Activated CD4-positive, CD25-positive, alpha-beta regulatory T cell treated with anti-CD3 and anti-CD28 coated beads, Interleukin-2, amount 50 U/mL, for 24 hours (primary cell): ENCODE measurements around the gene GSTT4.
A peak's percentile ranks its signal among the peaks of the same experiment; 100 is the strongest.
"Not testable (repeated sequence)": the region's sequence is repeated elsewhere in the genome, so short reads cannot be mapped to it uniquely, and the experiment has no call there.

ENCODE experiments used
- ATAC-seq, 2 donors: fragments of 150-1000 bp; cut with Tn5 transposase; one replicate each; pipeline ENCODE4 v1.10.0; 2021; ENCODE audit warnings: mild to moderate bottlenecking in 1 of 2, moderate library complexity in 1 of 2

The GSTT4 gene

DNA sequence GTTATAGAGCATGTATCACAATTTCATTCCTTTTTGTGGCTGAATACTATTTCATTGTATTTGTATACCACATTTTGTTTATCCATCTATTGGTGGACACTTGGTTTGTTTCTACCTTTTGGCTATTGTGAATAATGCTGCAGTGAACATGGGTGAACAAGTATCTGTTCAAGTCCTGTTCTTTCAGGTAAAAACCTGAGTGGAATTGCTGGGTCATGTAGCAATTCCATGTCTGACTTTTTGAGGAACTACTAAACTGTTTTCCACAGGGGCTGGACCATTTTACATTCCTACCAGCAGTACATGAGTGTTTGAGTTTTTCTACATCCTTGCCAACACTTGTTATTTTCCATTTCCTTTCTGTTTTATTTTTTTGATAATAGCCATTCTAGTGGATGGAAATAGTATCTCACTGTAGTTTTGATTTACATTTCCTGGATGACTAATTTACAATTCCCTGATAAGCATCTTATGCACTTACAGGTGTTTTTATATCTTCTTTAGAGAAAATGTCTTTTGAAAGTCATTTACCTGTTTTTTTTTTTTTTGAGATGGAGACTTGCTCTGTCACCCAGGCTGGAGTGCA lies 18.0 kb upstream of the GSTT4 start:
- ATAC-seq, result peak; percentile 51 to 69

DNA sequence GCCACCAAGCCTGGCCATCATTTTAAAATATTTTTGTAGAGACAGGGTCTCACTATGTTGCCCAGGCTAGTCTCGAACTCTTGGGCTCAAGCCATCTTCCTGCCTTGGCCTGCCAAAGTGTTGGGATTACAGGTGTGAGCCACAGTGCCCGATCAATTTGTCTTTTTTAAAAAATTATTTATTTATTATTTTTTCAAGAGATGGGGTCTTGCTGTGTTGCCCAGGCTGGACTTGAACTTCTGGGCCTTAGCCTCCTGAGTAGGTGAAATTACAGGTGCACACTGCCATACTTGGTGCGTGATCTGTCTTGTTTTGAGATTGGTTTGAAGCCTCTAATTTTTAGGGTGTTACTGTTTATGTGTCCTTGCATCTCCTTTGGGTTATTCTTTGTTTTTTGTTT lies 16.1 kb upstream of the GSTT4 start:
- no peak for ATAC-seq

DNA sequence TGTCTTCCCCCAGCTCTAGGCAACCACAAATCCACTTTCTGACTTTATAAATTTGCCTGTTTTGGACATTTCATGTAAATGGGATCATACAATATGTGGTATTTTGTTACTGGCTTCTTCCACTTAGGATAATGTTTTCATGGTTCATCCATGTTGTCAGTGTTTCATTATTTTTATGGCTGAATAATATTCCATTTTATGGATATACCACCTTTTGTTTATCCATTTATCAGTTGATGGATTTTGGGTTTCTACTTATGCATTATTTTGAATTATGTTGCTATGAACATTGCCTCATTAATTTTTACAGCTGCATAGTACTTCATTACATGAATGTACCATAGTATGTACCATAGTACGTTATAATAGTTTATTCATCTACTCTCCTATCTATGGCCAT lies 10.9 kb upstream of the GSTT4 start:
- ATAC-seq, result no peak

DNA sequence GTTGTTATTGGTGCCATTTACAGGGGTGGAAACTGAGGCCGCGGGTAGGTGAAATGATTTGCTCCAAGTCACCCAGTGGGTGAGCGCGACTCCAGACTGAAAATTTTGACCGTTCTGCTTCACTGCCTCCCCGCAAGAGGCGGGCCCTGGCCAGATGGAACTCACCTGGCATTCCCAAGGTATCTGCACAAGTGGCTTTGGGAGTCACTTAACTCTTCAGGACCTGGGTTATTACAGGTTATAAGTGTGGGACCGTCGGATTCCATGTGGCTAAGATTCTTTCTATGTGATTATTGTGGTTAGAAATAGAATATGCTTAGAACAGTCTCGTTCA lies 6.4 kb upstream of the GSTT4 start:
- no peak for ATAC-seq

DNA sequence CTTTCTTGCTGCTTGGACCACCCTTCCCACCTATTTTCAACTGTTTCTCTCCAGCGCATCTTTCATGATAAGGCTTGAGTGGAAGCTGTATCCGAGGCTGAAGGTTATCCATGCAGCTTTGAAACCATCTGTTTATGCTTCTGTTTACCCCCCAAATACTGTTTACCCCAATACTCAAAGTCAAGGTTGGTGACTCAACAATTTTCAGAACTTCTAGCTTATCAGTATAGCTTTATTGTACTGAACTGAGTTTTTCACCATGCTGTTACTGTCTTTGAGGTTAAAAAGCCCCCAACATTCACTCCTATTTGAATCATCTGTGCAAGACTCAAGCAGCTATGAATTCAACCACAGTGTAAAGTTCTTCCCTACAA lies 4.8 kb upstream of the GSTT4 start:
- ATAC-seq, result no peak

DNA sequence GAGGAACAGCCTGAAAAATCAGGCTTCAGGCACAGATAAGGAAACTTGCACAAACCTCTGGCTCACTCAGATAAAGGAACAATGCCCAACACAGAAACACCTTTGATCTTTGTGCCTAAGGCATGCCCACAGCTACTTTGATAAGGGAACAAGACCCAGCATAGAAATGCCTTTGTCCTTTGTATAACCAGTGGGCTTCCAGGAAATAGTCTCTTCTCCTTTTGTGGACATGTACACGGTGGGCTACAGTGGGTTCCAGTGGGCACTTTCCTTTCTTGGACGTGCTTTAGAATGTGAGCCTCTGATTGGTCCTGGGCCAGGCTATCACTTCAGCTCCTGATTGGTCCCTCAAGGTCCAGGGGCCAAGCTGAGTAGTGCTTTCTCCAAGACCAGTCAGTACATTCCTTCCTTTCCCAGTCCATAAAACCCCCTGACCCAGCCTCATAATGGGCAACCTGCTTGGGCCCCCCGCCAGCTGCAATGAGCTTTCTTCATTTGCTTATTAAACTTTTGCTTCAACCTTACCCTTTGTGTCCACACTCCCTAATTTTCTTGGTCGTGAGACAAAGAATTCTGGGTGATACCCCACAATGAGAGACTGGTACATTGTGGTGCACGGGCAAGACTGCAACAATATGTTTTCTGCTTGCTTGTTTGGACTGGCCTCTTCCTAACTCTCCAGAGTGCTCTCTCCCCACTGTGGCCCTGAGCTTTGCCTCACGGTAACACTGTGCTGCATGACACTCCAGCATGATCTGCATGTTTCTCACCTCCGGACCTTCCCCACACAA lies 4.2 kb upstream of the GSTT4 start:
- ATAC-seq, result no peak

DNA sequence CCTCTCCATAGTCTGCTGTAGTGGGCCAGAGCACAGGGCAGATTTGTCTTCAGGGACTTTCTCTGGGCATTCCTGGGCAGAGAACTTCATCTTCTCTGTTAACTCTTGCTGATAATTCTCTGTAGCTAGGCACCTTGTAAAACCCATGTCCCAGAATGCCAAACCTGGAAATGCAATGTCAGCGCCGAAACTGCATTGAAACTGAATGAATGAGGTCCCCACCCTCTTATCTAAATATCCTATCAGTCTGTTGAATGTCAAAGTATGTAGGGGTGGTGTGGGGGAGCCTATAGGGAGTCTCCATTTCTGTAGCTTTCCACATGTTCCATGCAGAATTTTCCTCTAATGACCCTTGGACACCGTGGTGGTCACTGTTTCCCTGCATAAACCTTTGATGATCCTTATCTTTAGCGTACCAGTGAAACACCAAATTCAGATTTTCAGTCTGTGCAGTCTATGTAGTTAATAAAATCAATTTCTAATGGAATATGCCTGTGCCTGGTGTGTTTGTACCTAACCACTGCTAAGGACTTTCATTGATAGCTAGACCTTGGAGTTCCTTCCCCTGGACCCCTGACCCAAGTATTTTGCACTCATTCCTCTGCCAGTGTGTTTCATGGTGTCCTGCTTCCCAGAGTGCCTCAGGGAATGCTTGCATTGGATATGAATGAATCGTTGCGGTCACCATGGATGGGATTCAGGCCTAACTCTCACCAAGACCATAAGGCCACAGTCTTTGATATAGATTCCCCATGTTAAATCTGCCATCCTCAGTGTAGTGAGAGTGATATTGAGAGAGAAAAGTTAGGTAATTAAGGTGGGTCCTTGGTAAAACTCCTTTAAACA lies 3.4 kb upstream of the GSTT4 start:
- no peak for ATAC-seq

DNA sequence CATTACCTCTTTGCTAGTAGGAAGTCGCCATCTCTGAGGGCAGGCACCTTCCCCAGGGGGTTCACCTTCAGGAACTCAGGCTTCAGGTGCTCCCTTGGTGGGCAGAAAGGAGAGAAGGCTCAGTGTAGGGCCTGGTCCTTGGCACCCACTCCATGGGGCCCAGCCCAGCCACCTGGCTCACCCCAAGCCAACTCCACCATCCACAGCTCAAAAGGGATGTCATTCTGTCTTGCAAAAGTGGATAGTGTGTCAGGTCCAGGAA lies 2.7 kb upstream of the GSTT4 start:
- no peak for ATAC-seq

DNA sequence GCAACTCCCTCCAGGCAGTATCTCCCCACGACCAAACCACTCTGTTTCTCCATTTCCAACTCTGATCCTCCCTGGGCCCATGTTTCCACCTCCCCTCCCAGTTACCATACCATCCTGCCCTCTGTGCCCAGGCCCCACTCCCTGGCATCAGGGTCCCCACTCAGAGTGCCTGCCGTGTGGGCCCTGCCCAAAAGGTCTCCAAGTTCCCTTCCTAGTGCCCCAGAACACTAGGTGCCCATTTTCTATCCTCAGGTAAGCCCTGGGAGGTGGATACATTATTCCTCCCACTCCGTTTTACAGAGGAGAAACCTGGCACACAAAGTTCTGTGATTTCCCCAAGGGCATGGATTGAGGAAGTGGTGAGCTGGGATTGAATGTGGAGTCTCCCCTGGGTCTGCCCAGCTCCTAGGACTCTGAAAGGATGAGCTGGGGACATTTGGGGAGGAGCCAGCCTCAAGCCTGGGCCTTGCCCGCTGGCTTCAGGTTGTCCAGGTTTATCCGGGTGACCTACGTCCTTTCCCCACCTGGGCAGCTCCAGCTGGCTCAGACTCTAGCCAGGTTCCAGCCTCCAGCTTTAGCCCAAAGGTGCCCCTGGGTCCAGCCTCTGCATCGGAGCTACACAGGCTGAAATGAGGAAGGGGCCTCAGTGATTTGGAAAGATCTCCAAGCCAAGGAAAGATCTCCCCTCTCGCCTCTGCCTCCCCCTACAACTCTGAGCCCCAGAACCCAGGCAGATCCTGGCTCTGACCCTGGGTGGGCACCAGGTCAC lies 2.2 kb upstream of the GSTT4 start:
- no peak for ATAC-seq

DNA sequence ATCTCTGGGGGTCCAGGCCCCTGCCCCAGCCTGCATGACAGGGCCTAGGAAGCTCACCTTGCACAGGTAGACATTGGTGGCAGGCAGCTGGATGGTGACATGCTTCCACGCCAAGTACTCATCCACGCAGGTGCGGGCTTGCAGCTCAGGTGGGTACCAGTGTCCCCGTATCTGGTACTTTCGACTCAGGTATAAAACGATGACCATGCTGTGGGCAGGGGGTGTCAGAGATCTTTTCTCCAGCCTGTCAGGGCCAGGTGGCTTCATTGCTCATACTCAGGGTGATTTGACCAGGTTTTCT lies 1.6 kb upstream of the GSTT4 start:
- no peak for ATAC-seq

DNA sequence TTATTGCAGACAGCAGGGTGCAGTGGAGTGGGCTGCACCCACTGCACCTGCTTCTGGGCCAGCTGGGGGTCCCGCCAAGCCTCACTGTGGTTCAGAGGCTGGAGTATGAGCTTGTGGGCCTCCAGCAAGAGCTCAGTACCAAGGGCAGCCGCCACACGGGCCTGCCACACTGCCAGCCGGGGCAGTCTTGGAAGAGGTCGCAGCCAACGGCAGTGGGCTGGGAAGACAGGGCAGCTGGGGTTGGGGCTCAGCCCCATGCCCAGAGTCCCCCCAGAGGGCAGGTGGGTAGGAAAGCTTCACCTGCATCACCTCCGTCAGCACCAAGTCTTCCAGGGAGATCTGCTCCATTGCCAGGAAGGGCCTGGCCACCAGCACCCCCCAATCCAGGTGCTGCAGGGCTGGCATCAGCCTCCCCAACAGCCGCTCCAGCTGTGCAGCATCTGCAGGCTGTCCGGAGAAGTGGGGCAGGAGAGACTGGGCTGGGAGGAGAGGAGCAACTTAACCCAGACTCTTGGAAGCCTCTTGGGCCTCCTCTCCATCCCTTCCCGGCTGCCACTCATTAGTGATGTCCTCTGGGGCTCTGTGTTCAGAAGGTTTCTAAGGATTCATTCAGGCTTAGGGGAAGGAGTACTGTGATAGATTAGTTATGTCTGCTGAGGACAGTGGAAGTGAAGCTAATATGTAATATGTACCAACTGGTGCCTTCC lies 1.1 kb upstream of the GSTT4 start:
- no peak for ATAC-seq

DNA sequence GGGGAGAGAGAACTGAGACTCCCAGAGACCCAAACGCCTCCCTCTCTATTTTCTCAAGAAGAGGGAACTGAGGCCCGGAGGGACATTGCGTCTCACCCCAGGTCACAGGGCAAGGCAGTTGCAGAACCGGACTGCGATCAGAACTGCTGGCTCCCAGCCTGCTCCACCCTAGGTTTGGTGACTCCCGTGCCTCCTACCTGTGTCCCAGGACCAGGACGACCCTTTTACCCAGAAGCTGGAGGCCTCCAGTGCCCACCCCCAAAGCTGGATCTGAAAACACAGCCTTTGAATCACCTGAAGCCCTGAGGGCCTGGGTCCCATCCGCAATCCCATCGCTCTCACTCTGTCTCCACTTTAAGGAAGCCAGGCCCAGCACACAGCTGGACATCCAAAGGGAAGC lies 1.4 kb downstream of the GSTT4 start:
- ATAC-seq, result no peak

DNA sequence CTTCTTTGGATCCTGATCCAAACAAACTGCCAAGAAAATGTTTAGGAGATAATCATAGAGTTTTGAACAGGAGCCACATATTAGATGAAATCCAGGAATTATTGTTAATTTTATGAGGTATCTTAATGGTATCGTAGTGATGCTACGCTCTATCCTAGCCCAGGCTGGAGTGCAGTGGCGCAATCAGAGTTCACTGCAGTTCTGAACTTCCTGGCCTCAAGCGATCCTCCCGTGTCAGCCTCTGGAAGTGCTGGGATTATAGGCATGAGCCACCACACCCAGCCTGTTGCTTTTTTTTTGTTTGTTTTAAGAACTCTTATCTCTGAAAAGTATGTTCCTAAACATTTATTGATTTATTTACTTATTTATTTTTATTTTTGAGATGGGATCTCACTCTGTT lies 2.4 kb downstream of the GSTT4 start:
- no peak for ATAC-seq

DNA sequence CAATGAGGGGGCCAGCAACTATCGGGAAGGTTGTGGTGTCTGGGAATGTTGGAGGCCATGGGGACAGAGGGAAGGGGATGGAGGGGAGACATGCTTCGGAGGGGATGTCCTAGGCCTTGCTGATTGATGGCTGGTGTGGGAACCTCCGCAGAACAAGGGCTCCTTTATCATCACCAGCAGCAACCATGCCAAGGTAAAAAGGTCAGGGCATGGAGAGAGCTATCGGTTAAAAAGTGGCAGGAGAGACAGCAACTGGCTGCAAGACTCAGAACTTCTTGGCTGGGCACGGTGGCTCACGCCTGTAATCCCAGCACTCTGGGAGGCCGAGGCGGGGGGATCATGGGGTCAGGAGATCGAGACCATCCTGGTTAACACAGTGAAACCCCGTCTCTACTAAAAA lies 3.0 kb downstream of the GSTT4 start:
- ATAC-seq, result no peak

DNA sequence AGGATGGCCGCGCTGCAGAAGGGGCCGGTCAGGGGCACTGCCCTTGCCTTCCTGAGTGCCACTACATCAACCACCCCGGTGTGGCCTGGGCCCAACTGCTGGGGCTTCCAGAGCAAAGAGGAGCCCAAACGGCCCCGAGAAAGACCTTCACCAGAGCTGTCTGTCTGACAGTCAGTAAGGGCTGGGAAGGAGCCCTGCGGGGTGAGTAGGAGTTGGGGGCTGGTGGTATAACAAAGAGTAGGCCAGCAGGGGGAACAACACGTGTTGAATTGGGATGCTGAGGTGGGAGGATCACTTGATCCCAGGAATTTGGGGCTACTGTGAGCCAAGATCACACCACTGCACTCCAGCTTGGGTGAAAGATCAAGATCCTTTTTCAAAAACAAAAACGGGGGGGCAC lies 3.9 kb downstream of the GSTT4 start:
- ATAC-seq, result no peak

DNA sequence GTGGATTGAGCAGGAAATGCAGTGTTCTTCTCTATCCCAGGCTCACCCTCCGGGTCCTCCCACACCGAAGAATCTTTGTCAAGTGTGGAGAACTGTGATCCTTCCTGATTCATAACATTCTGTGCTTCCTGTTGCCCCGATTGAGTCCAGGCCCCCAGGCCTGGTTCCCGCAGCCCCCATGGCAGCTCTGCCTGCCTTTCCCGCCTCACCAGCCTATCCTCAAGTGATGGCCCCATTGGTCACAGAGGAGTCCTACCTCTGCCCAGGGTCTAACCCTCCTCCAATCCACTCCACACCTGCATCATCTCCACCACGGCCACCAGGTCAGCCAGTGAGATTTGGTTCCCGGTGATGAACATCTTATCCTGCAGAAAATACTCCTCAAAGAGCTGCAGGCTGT lies 5.5 kb downstream of the GSTT4 start:
- ATAC-seq, result not testable (repeated sequence)

DNA sequence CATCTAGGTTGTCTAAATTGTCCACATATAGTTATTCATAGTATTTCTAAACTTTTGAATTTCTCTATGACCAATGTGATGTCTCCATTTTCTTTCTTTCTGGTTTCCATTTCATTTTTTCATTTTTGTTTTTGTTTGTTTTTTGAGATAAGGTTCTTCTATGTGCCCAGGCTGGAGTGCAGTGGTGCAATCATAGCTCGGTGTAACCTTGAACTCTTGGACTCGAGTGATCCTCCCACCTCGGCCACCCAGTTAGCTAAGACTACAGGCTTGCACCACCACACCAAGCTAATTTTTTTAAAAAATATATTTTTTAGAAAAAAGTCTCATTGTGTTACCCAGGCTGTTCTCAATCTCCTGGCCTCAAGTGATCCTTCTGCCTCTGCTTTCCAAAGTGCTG lies 8.2 kb downstream of the GSTT4 start:
- ATAC-seq, result no peak

DNA sequence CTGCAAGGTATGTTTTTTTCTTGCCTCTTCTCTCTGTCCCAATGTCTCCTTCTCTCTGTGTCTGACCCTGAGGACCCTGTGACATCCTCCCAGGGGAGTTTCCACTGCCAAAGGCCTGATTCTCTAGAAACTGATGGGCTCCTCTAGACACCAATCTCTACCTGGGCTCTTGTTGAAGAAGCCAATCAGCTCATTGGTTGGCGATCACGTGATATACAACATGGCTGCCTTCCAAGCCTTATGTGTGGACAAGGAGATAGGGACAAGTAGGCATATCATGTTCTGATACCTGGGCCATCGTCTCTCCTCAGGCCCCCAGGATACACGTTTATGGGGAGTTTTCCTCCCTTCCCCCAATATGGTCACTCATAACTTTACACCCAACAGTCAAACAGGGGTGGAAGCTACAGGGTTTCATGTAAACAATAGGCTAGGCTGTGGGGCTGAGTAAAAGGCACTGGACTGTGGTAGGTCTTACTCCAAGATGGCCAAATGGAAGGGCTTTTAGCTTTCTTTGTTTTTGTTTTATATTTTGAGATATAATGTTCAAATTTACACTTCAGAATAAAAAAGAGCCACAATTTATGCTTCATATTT lies 11.6 kb downstream of the GSTT4 start:
- not testable (repeated sequence) for ATAC-seq

DNA sequence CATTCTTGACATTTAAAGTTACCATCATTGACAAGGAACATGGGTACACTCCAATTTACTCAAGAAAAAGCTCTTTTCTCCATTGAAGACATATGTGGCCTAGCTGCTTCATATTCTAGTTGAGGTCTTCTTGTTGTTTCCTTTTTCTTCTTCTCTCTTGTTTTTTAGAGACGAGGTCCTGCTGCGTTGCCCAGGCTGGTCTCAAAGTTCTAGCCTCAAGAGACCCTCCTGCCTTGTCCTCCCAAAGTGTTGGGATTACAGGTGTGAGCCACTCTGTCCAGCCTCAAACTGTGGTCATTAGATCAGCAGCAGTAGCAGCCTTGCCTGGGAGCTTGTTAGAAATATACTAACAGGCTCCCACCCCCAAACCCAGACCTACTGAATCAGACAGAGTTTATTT lies 12.2 kb downstream of the GSTT4 start:
- ATAC-seq, result not testable (repeated sequence)

DNA sequence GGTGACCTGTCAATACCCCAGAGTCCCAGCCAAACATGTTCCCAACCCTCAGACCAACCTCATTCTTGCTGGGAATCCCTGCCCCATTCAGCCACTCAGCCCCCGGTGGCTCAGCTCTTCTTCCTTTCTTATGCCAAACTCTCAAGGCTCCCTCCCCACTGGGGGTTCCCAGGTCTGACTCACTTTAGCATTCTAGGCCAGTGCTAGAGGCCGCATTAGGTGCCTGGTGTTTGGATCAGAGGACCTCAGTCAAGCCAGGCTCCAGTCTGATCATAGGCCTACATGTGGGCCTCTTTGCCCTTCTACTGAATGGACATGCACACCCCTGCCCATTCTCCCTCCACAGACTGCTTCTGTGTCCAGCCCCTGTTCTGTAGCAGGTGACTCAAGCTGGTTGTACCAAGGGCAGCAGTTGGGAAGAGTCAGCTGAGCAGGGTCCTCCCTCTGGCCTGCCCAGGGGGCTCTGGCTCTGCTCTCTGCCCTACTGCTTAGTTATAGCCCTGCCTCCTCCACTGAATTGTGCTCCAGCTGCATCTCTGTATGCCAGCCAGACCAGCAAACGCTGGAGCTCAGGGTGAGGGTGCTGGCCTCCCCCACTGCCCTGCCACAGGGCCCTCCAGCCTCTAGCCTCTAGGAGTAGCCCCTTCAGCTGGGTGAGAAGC lies 15.5 kb downstream of the GSTT4 start:
- ATAC-seq, result not testable (repeated sequence)

DNA sequence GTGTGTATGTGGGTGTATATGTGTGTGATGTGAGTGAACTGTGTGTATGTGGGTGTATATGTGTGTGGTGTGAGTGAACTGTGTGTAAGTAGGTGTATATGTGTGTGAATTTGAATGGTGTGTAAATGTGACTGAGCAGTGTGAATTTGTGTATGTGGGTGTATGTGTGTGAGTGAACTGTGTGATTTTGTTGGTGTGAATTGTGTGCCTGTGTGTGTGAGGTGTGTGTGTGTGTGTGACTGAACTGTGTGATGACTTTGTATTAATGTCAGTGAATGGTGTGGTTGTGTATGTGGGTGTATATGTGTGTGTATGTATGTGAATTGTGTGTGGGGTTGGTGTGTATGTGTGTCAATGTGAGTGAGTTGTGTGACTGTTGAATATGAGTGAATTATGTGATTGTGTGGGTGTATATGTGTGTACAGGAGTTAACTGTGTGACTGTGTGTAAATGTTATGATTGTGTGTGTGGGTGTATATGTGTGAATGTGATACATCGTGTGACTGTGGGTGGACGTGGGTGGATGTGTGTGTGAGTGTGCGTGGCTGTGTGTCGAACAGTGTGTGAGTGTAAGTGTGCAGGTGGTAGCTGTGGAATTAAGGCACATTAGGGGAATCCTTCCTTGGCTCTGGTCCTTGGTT lies 18.6 kb downstream of the GSTT4 start:
- not testable (repeated sequence) for ATAC-seq

DNA sequence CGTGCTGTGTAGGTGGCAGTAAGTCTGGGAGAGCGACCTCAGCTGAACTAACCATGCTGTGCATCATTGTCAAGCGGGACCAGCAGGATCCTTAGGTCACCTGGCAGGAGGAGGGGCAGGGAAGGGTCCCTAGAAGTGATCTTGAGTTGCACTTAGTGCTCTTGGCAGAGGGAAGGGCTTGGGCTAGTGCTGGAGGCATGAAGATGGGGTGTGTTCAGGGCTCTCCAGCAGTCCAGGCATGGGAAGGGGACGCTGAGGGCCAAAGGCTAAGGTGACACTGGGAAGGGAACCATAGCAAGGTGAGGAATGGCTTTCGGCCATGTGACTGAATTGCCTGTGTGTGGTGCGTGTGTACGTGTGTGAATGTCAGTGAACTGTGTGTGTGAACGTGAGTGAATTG lies 19.2 kb downstream of the GSTT4 start:
- not testable (repeated sequence) for ATAC-seq
